SK-N-SH (cell line): ENCODE data around the gene WDHD1.

Experiments used
- CTCF ChIP-seq: fragments of 200-600 bp; sonication (generic); IDR thresholded peaks from 2 replicates; pipeline ENCODE4 v1.6.1; 2017; ENCODE audit warnings: antibody characterized with exemption, mild to moderate bottlenecking, moderate library complexity
- MXI1 ChIP-seq: IDR thresholded peaks from 2 replicates; pipeline ENCODE4 v1.6.1; 2012; ENCODE audit warnings: mild to moderate bottlenecking, low read depth, low read length, improper control_type of control experiment
- SMC3 ChIP-seq: IDR thresholded peaks from 2 replicates; pipeline ENCODE4 v1.6.1; 2012; ENCODE audit warnings: low read depth, low read length, improper control_type of control experiment
- TAF1 ChIP-seq: IDR thresholded peaks from 2 replicates; pipeline ENCODE4 v1.6.1; 2012; ENCODE audit warnings: low read depth, mild to moderate bottlenecking, low read length, moderate library complexity, borderline replicate concordance
- ZBTB33 ChIP-seq: IDR thresholded peaks from 2 replicates; pipeline ENCODE4 v1.4.0; 2012; ENCODE audit warnings: low read depth, borderline replicate concordance

- TF ChIP-seq ZBTB33 (no peak), TAF1 (no peak), CTCF (no peak), SMC3 (no peak), MXI1 (no peak)
These were observed 16.6 kb upstream of the WDHD1 start for GRCh38 chr14:55043528-55043927.
